VCaP (cell line): ENCODE measurements around the gene CASP7.

Source experiments
- H3K27ac ChIP-seq: fragments of 450-650 bp; 2 replicates; pipeline ENCODE4 v1.5.1; 2017
- TF ChIP-seq, protein P1 (sequence below): fragments of 450-650 bp; conservative IDR thresholded peaks from 2 replicates; pipeline ENCODE4 v1.5.1; 2017; ENCODE audit warnings: mild to moderate bottlenecking, moderate library complexity

The CASP7 gene

DNA sequence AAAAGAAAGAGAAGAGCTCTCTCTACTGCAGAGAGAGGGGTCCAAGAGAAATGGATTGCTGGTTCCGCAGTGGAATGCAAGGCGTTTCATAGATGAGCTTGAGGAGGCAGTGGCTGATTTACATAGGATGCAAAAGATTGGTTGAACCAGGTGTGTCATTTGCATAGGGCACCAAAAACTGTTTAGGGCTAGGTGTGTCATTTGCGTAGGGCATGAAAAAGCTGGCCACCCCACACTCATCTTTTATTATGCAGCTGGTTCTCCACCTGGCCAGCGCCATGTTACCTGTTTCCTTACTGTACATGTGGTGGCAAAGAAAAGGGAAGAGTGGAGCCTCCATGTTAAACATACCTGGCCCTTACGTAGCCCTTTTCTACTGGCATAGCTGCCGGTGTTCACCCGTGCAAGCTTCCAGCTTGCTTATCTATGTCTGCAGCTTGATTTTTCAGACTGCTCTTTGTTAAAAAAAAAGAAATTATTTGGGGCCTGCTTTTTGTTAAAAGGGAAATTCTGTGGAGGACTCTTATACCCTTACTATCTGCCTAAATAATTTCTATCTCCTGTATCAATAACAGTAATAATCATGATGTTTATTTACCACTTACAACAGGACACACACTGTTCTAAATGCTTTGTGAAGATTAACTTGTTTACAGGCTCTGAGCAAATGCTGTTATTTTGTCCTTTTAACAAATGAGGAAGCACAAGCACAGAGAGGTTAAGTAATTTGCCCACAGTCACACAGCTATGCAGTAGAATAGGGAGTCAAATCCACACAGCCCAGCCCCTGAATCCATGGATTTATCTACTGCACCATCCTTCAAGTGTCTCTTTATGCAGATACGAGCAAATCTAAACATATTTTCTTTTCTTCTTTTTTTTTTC, 33.3 kb downstream of the CASP7 start:
- H3K27ac ChIP-seq = no peak overlapping the region
- TF ChIP-seq, protein P1, sequence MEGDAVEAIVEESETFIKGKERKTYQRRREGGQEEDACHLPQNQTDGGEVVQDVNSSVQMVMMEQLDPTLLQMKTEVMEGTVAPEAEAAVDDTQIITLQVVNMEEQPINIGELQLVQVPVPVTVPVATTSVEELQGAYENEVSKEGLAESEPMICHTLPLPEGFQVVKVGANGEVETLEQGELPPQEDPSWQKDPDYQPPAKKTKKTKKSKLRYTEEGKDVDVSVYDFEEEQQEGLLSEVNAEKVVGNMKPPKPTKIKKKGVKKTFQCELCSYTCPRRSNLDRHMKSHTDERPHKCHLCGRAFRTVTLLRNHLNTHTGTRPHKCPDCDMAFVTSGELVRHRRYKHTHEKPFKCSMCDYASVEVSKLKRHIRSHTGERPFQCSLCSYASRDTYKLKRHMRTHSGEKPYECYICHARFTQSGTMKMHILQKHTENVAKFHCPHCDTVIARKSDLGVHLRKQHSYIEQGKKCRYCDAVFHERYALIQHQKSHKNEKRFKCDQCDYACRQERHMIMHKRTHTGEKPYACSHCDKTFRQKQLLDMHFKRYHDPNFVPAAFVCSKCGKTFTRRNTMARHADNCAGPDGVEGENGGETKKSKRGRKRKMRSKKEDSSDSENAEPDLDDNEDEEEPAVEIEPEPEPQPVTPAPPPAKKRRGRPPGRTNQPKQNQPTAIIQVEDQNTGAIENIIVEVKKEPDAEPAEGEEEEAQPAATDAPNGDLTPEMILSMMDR = no peak

DNA sequence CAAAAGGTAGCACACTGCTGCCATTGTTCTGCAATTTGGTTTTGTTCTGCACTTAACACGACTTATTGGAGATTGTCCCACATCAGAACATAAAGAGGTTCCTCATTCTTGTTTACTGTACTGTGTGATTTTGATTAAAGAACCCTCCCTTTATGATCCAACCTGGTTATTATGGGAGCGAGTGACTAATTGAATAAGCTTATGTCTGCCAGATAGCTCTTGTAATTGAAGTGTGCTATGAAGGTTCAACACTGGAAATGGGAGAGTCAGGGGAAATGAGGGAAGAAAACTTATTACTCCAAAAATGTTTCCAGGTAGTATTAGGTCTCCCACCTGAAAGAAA, 33.9 kb downstream of the CASP7 start:
- TF ChIP-seq, protein P1 = no peak
- H3K27ac ChIP-seq = no peak overlapping the region

DNA sequence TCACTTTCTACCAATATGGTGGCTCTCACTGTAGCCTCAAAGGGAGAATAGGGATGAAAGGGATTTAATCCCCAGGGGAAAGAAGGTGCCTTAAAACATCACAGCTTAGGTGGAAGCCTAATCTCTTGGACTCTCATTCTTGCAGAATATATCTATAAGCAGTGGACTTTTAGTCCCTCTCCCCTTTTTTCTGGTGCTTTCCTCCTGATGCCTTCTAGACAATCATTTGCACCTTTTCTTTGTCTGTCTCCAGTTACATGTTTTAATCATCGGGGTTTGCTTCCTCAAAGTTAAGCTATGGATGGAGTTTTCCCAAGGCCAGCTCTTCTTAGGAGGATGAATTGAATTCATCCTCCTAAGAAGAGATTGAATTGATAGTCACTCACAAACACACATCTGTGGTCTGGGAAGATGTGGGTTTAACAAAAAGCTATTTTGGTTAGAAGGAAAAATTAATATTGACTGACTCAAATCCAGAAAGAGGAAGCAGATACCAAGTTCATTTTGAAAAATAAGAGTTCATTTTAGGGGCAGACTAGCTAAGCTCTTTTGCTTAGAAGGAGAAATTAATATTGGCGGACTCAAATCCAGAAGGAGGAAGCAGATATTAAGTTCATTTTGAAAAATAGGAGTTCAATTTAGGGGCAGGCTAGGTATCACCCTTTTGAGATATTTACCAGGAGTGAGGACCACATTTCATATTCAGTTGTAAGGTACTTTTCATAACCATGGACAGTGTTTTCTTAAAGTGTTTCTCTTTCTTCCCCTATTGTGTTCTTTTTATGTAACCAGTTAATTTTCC, 36.6 kb downstream of the CASP7 start:
- no peak overlapping the region for H3K27ac ChIP-seq
- TF ChIP-seq, protein P1 = no peak

DNA sequence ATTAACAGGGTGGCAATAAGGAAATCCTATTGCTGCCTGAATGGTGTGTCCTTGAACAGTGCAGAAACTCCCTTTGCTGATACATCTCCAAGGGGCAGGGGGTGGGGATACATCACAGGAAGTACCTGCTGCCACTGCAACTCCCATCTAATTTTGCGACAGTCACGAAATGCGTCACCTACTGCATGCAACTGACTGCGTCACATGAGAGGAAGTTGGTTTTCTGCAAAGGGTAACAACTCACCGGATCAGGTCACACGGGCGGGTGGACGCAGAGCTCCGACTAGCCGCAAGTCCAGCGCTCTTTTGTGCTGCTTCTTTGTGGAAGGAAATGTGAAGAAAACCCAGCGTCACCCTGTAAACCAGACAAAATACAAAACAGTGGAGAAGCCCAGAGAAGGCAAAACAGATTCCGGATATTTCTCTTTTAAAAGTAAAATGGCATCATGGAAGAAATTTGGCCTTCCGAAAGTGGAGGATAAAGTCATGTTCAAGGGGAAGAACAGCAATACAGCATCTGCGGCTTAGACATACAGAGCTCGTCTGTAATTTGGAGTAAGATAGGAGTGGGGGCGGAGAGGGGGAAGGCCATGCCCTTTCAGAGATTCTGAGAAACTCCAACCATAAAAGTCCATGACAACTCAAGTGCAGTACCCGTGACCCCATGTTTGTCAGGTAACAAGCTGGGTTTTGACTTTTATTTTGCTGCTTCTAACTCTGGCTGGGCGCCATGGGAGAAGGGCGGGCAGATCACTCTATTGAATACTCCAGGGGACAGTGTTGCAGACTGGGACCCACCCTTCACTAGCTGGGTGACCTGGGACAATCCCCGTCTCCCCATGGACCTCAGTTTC, 39.5 kb downstream of the CASP7 start:
- TF ChIP-seq, protein P1 = no peak

DNA sequence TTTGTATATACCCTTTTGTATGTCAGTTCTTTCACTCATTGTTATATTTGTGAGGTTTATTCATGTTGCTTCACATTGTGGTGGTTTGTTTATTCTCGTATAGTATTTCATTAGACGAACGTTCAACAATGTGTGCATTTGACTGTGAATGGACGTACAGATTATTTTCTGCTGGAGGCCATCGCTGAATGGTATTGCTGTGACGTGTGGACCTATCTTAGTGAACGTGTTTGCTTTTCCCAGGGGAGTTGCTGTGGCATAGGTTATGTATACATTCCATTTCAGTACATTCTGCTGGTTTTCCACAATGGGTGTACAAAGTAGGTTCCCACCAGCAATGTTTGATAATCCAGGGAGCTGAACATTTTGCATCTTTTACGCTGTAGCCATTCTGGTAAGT, 40.7 kb downstream of the CASP7 start:
- TF ChIP-seq, protein P1 = no peak
- H3K27ac ChIP-seq = no peak overlapping the region

More for the DNA sequence above, 39.5 kb downstream of the CASP7 start:
- no peak overlapping the region for H3K27ac ChIP-seq

DNA sequence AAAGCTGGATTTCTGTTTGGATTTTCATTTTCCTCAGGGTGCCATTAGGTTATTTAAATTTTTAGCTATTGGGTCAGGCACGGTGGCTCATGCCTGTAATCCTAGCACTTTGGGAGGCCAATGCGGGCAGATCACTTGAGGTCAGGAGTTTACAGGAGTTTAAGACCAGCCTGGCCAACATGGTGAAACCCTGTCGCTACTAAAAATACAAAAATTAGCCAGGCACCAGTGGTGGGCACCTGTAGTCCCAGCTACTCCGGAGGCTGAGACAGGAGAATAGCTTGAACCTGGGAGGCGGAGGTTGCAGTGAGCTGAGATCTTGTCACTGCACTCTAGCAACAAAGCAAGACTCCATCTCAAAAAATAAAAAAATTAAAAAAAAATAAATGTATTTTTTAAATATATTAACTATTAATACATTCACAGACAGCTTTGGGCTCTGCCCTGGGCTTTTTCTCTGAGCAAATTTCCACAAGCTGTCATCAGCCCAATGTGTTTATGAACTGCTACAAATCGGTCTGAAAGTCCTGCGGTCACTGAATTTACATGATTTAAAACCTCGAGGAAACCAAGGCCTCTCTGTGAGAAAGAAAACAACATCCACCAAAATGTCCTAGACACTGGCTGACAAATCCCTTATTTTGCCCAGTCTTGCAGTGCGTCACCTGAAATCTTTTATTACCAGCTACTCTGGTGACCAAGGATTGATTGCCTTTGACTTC, 52.6 kb downstream of the CASP7 start:
- TF ChIP-seq, protein P1 = no peak
- no peak overlapping the region for H3K27ac ChIP-seq
